Adrenal gland (tissue), 12 donors: ENCODE data around the gene DIP2A. TPM values are rescaled to one million over a fixed set of nuclear protein-coding genes. Genes with fewer than 3 reads are reported as not detected.
A peak's percentile ranks its signal among the peaks of the same experiment; 100 is the strongest.
"Not testable (repeated sequence)": the region's sequence is repeated elsewhere in the genome, so short reads cannot be mapped to it uniquely, and the experiment has no call there.

ENCODE experiments used
- DNase-seq, 7 donors: peaks; one replicate each; pipeline ENCODE4 v3.0.0-alpha.2; 2019 to 2020
- H3K27ac ChIP-seq, 5 donors: fragments of 200-600 bp; sonication (generic) in 4 of 5; 1 replicate in 3 of 5; 2 replicates in 2 of 5; pipeline versions ENCODE4 v1.5.1 to v1.8.0; 2016 to 2020; ENCODE audit warnings: mild to moderate bottlenecking in 1 of 5
- H3K27me3 ChIP-seq: fragments of 200-600 bp; 2 replicates; pipeline ENCODE4 v1.8.0; 2021
- H3K36me3 ChIP-seq, 2 donors: fragments of 200-600 bp; replicated peaks in 1 of 2; 1 replicate in 1 of 2; 2 replicates in 1 of 2; pipeline versions ENCODE4 v1.5.1 to v1.8.0; 2018 to 2022
- H3K4me1 ChIP-seq, 2 donors: fragments of 200-600 bp; replicated peaks in 1 of 2; 1 replicate in 1 of 2; 2 replicates in 1 of 2; pipeline versions ENCODE4 v1.5.1 to v1.8.0; 2018 to 2021
- H3K4me3 ChIP-seq, 4 donors: fragments of 200-600 bp; sonication (generic) in 3 of 4; one replicate each; pipeline ENCODE4 v1.5.1; 2016 to 2018
- H3K9me3 ChIP-seq, 3 donors: fragments of 200-600 bp; sonication (generic) in 1 of 3; replicated peaks in 1 of 3; 1 replicate in 2 of 3; 2 replicates in 1 of 3; pipeline versions ENCODE4 v1.5.1 to v1.8.0; 2016 to 2021
- CTCF ChIP-seq, 6 experiments: fragments of 450-650 bp in 4 of 6; fragments of 200-600 bp in 2 of 6; sonication (generic) in 1 of 6; IDR thresholded peaks; 1 replicate in 5 of 6; 2 replicates in 1 of 6; pipeline versions ENCODE4 v1.5.1 to v1.8.0; 2016 to 2021; ENCODE audit warnings: antibody characterized with exemption in 6 of 6, mild to moderate bottlenecking in 2 of 6, moderate library complexity in 1 of 6
- POLR2A ChIP-seq, 2 donors: fragments of 450-650 bp; IDR thresholded peaks; one replicate each; pipeline ENCODE4 v1.6.1; 2017; ENCODE audit warnings: antibody characterized with exemption in 2 of 2, mild to moderate bottlenecking in 2 of 2, moderate library complexity in 1 of 2
- WGBS, 4 donors: extraction: QIAGEN DNeasy Blood & Tissue Kit in 2 of 4; methylation state at CpG; one replicate each; pipeline versions ENCODE4 v1.1.5 to v1.1.7; 2013 to 2017; 5-methylcytosine and 5-hydroxymethylcytosine counted together
- intact Hi-C, 2 donors: fragments of 100-400 bp; cut with DNase I; formaldehyde crosslinking; loops; one replicate each; pipeline versions ENCODE4 v1.14.1 to v1.15.0; 2022 to 2023
- polyA plus RNA-seq, 3 donors: library from polyadenylated mRNA; stranded (reverse); fragments of 200-250 nt in 2 of 3; fragments of 350-450 nt in 1 of 3; fragmentation: Illumina TruSeq in 1 of 3; extraction: RNeasy Lipid Tissue Mini Kit (QIAGEN cat#74804) in 1 of 3; gene quantifications; one replicate each; pipeline ENCODE4 v1.2.3, GENCODE V29; 2013 to 2014
- total RNA-seq, 9 donors: library from RNA; depleted of rRNA in 4 of 9; stranded (reverse); fragments of >200 nt in 4 of 9; fragments of 120-200 nt in 1 of 9; fragmentation: NEBNext Ultra II Directional in 1 of 9; extraction: Animal tissue kit (Norgen Biotek cat#: 25700) in 1 of 9; gene quantifications; one replicate each; pipeline versions ENCODE4 v1.1.0 to v1.2.4, GENCODE V29; 2013 to 2023
- donor health status: healthy with polysubstance abuse.
- donor health status: Bipolar disorder and iron deficiency.
- donor health status: DM: yes; HTN: yes; CAD: no.
- donor health status: DM: no; HTN: no; CAD: no.
- donor health status: DM: no; HTN: no; CAD: no.
- donor health status: DM: yes; HTN: yes; CAD: no.

The DIP2A gene
- total and polyA plus RNA-seq, 12 donors = 22.0 to 61.7 (median 35.4) TPM

- H3K4me3 ChIP-seq = no peak overlapping the region
- no peaks in the 10 kb centered on the region for H3K9me3 ChIP-seq
- H3K27ac ChIP-seq = no peak overlapping the region
- no peaks in the 10 kb centered on the region for H3K27me3 ChIP-seq
- H3K4me1 ChIP-seq = peaks cover 0 to 10% of the 10 kb centered on the region in 2 donors
- peaks cover 0 to 48% of the 10 kb centered on the region in 2 donors for H3K36me3 ChIP-seq
- 94 to 98% (median 96%) methylated on average over 12 to 23 of the region's 23 CpGs for WGBS, 4 donors
- intact Hi-C loops = no loop called here
- no peak for TF ChIP-seq POLR2A (IDR thresholded peaks at IDR 0.05)
- TF ChIP-seq CTCF (IDR thresholded peaks at IDR 0.05) = no peak
- DNase-seq = no peak
Observed at GRCh38 chr21:46441961-46442498, 16.7 kb upstream of the DIP2A start.

- Histone ChIP-seq H3K4me1 (peaks cover 0 to 10% of the 10 kb centered on the region in 2 donors), H3K27ac (no peak overlapping the region), H3K27me3 (no peaks in the 10 kb centered on the region), H3K4me3 (no peak overlapping the region), H3K9me3 (no peaks in the 10 kb centered on the region), H3K36me3 (peaks cover 0 to 47% of the 10 kb centered on the region in 2 donors)
- DNase-seq = no peak
- intact Hi-C loops = no loop called here
- WGBS, 4 donors = 74 to 86% (median 79%) methylated on average over 15 of the region's 15 CpGs
- TF ChIP-seq POLR2A (IDR thresholded peaks at IDR 0.05) (no peak), CTCF (IDR thresholded peaks at IDR 0.05) (no peak)
Observed at GRCh38 chr21:46442938-46443337, 15.8 kb upstream of the DIP2A start.

- Histone ChIP-seq H3K36me3 (peaks cover 0 to 41% of the 10 kb centered on the region in 2 donors), H3K27me3 (no peaks in the 10 kb centered on the region), H3K27ac (peak overlapping the region in 2 of 5 donors; percentile 43 to 70), H3K9me3 (peaks cover 0 to 3% (median 0%) of the 10 kb centered on the region in 3 donors), H3K4me1 (peaks cover 0 to 10% of the 10 kb centered on the region in 2 donors), H3K4me3 (no peak overlapping the region)
- intact Hi-C loops = no loop called here
- DNase-seq = no peak
- no peak for TF ChIP-seq CTCF (IDR thresholded peaks at IDR 0.05)
- TF ChIP-seq POLR2A (IDR thresholded peaks at IDR 0.05) = no peak
- WGBS, 4 donors = 63 to 75% (median 72%) methylated on average over 8 of the region's 8 CpGs
Observed at GRCh38 chr21:46443910-46444309, 14.8 kb upstream of the DIP2A start.

- H3K27me3 ChIP-seq = no peaks in the 10 kb centered on the region
- no peak overlapping the region for H3K27ac ChIP-seq
- H3K36me3 ChIP-seq = peaks cover 0 to under 1% of the 10 kb centered on the region in 2 donors
- TF ChIP-seq CTCF (IDR thresholded peaks at IDR 0.05) (no peak), POLR2A (IDR thresholded peaks at IDR 0.05) (no peak)
- no peak for DNase-seq
- intact Hi-C loops = no loop called here
- peaks cover 9 to 11% of the 10 kb centered on the region in 2 donors for H3K4me1 ChIP-seq
- H3K9me3 ChIP-seq = peaks cover 0 to 8% (median 0%) of the 10 kb centered on the region in 3 donors
- WGBS, 4 donors = 97 to 100% (median 98%) methylated on average over 2 to 5 of the region's 5 CpGs
- H3K4me3 ChIP-seq = no peak overlapping the region
Observed at GRCh38 chr21:46448108-46448507, 10.6 kb upstream of the DIP2A start.

- H3K9me3 ChIP-seq, H3K27ac ChIP-seq, H3K36me3 ChIP-seq, H3K4me3 ChIP-seq, DNase-seq, intact Hi-C loops, H3K27me3 ChIP-seq: not testable (repeated sequence)
- H3K4me1 ChIP-seq = peaks cover 10 to 17% of the 10 kb centered on the region in 2 donors
- WGBS, 4 donors = 95 to 97% (median 96%) methylated on average over 6 of the region's 6 CpGs
Observed at GRCh38 chr21:46448855-46449254, 9.8 kb upstream of the DIP2A start.
